Stimulated activated CD8-positive, alpha-beta memory T cell treated with anti-CD3 and anti-CD28 coated beads, Interleukin-15, amount 100 ng/mL, for 1 hour (primary cell): ENCODE data around the gene BMP7.

Source experiments
- DNase-seq: peaks from one replicate; pipeline ENCODE4 v3.0.0-alpha.2; 2020; ENCODE audit warnings: low read depth

BMP7 gene

DNA sequence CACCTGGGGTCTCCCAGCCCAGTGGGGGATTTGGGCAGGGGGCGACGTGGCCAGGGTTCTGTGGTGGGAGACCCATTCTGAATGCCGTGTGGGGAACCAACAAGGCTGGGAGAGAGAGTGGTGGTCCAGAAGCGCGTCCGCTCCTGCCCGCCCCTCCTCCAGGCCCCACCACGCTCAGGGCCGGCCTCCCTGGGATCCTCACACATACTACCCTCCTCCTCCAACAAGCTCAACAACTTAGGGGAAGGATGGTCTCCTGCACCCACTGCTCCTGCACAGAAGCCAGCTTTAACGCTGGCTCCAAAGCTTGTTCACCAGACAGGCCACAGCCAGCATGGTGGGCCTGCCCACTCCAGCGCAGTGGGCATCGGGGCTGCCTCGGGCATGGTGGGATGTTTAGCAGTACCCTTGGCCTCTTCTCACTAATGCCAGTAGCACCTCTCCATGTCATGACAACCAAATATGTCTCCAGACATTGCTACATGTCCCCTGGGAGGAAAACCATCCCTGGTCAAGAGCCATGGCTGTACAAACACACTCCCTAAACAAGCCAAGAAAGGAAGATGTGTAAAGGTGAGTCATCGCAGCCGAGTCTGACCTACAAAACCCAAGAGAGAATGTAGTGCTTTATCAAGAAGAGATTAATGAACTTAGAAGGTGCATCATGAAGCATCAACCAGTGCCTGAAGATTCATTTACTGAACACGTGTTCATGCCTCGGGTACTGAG, 75.7 kb downstream of the BMP7 start:
- DNase-seq = no peak

DNA sequence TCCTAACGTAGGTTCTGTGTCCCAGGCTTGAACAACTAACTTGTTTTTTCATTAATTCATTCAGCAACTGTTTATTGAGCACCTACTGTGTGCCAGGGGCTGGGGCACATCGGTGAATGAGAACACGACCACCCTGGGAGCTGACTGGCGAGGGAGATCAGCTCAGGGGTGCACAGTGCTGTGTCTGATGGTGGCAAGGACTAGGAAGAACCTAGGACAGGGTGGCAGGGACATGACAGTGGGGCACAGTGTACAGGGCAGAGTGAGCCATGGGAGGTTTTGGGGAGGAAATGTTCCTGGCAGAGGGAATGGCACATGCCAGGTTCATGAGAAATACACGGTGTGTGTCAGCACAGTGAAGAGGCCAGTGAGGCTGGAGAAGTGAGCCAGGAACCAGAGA, 76.7 kb downstream of the BMP7 start:
- DNase-seq = no peak

DNA sequence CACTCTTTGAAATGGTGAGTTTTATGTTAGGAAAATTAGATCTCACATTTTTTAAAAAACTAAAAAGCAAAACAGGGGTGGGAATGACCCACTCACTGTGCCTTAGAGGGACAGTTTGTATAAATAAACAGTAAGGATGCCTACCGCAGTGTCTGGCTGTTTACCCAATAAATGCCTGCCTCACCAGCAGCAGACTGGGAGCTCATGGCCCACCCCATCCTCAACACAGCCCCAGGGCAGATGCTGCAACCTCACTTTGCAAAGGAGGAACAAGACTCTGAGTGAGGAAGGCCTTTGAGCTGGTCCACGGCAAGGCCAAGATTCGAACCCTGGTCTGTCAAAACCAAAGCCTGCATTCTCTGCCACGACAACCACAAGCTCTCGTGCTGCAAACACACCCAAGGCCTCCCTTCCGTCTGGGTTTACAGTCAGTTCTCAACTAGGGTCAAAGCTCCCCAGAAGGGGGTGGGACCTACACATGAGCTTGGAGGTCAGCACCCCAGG, 77.8 kb downstream of the BMP7 start:
- DNase-seq = no peak

DNA sequence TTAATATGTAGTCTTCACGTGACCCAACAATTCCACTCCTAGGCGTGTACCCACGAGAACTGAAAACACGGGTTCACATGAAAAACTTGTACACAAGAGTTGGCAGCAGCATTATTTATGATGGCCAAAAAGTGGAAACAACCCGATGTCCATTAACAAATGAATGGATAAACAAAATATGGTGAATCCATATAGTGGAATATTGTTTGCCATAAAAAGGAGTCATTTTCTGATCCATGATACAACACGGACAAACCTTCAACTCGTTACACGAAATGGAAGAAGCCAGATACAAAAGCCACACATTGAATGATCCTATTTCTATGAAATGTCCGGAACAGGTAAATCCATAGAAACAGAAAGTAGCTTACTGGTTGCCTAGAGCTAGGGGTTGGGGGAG, 78.4 kb downstream of the BMP7 start:
- no peak for DNase-seq

DNA sequence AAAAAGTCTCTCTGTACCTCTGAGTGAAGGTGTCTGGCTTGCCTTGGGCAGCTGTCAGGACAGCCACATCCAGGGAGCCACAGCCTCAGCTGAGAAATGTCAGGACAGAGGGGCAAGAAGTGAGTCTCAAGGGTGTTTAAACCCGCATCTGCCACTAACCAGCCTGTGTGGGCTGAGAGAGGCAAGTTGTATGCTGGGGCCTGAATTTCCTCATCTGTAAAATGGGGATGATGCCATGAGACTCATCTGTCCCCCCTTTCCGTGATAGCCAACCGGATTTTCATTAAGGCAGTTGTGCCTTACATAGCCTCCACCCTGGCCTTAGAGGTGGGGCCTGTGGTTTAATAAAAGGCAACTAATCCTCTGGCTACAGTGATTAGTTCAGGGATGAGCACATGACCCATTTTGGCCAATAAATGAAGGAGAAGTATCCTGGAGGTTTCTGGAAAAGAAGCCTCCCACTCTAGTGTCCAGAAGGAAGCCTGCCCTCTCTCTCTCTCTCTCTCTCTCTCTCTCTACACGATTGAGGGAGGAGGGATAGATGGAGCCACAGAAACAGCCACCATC, 79.3 kb downstream of the BMP7 start:
- no peak for DNase-seq

DNA sequence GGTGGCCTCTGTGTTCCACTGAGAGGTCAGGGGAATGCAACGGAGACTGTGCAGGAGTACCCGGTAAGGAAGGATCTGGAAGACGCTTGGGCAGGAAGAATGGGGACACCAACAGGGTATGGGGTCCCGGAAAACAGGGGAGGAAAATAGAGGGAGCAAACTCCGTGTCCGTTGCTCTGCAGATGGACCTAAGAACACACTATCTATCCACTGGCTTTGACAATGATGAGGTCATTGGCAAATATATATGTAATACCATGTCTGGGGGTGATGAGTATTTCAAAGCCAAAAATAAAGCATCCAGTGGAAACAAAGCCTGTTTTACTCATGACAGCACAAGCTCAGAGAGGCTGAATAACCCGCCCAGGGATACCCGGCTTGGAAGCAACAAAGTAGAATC, 80.2 kb downstream of the BMP7 start:
- DNase-seq = no peak

DNA sequence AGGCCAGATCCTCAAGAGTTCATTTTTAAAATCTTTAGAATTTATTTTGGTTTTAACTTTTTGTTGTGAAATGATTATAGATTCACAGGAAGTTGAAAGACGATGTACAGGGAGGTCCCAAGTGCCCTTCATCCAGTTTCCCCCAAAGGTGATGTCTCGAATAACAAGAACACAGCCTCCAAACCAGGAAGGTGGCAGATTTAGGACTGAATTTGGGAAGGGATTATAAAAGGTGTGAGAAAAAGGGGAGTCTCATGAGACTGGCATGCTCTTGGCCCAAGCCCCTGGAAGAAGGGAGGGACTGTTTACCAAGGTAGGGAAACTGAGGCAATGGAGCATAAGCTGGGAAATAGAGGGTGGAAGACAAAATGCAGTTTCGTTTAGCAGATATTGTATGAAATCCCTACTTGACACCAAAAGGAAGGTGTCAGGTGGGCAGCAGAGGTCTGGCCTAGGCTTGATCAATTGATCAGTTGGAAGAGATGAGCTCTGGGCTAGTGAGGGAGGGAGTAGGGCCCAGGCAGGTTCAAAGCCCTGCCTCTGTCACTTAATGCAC, 81.2 kb downstream of the BMP7 start:
- DNase-seq = no peak

DNA sequence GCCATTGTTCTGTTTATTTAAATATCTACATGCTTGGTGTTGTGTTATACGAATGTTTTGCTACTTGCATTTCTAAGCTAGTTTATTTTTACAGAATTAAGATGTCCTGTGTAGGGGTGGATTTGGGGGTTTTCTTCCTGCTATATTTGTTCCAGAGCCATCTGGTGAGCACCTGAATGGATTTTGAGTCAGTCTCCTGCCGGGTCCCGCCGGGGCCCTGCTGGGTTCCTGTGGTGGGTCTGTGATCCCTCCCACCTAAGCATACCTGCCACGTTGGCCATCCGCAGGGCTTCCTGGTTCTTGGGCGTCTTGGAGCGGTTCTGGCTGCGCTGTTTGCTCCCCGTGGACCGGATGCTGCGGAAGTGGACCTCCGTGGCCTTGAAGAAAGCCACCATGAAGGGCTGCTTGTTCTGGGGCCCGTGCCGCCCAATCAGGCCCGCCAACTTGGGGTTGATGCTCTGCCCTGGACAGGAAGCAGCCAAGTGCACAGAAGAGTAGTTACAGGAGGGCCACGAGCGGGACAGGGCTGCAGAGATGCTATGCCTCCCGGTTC, 82.9 kb downstream of the BMP7 start:
- no peak for DNase-seq

DNA sequence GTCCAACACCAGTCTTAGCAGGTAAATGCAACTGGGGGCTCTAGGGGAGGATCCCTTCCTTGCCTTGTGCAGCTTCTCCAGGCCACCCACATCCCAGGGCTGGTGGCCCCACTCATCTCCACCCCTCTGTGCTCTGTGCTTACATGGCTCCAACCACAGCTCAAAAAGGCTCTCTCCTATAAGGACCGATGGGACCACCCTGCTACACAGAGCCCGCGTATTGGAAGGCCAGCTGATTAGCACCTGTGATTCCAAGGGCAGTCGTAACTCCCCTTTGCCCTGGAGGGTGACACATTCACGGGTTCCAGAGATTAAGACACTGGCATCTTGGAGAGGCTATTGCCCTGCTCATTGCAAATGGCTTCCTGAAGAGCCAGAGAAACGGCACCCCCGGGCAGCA, 84.8 kb downstream of the BMP7 start:
- no peak for DNase-seq

DNA sequence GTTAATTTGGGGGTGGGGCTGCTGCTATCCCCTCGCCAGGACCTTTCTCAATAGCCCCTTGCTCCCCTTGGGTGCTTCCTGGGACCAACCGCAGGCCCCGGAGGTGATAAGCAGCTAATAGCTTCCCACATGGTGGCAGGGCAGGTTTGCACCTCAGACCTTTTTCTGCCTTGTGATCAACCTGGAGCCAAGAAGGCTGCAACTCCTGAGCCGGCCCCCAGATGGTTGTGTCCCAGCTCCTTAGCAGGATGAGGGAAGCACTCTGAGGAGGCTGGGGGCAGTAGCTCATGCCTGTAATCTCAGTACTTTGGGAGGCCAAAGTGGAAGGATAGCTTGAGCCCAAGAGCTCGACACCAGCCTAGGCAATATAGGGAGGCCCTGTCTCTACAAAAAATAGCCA, 85.5 kb downstream of the BMP7 start:
- no peak for DNase-seq

DNA sequence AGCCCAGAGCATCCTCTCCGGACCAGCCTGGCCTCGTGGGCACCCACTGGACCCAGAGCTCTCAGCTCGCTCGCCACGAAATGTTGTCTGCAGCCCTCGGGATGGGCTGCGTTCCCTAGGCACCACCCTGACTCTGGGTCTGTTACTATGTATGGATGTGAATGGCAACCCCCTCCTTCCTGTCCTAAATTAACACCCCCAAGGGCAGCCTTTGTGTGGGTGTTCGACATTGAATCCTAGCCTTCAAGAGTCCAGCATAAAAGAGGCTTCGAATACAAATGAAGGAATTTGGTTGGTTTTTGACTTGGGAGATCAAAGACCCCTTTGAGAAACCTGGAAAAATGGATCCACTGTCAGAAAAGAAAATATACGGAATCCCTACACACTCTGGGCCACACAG, 86.1 kb downstream of the BMP7 start:
- no peak for DNase-seq

DNA sequence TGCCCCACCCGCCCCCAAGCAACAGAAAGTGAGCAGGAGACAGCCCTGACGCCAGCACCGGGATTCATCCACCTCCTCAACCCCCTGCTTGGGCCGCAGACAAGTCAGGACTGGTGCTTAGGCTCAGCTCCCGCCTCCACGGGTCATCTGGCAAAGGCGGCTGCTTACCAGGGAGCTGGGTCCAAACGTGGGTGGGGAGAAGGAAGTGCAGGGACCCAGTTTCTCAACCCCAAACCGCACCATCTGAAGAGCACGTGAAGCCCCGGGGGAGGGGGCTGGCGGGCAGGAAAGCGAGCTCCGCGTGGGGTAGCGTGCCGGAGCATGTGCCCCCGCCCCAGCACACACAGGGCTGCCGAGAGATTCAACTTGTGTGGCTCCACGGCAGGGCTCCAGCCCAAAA, 87.2 kb downstream of the BMP7 start:
- no peak for DNase-seq

DNA sequence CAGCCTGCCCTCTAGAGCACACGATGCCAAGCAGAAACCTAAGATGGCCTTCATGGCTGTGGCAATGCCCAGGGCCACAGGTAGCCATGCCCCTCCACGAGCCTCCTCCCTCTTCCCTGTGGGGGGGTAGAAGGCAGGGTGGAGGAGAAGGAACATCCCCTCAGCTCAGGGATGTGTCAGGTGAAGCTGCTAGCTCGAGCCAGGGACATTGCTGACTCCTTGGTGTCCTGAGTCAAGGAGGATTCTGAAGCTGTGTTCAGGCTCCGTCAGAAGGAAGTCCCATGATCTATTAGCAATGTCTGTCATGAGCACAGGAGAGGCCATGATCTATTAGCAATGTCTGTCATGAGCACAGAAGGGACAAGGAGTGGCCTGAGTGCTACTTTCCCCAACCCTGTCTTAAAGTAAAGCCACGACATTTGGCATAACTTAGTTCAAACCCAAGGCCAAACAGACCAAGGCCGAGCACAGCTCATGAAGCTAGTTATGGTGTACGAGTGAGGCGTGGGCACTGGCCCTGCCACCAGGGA, 87.8 kb downstream of the BMP7 start:
- no peak for DNase-seq

DNA sequence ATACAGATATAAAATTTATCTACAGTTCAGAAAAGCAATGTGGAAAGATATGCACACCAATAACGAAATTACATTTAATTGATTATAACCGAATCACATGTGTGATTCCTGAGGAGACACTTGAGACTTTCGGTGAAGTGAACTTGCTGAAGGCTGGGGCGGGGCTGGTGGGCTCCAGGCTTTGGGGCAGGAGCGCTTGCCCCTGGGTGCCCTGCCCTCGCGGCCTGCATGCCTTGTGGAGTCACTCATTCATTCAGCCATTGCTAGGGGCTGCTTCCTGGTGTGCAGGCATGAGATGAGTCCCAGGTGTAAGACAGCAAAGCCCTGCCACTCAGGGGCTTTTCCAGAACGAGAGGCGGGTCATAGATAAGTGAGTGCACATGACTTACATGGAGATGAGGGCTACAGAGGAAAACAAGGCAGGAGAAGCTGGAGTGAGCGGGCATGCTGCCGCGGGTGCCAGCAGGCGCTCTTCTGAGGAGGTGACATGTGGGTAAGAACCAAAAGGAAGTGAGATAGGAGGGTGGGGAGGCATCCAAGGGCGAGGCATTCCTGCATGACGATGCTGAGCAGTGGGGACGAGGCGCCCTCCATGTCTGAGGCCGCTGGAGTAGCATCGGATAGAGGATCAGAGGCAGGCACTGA, 88.7 kb downstream of the BMP7 start:
- no peak for DNase-seq

DNA sequence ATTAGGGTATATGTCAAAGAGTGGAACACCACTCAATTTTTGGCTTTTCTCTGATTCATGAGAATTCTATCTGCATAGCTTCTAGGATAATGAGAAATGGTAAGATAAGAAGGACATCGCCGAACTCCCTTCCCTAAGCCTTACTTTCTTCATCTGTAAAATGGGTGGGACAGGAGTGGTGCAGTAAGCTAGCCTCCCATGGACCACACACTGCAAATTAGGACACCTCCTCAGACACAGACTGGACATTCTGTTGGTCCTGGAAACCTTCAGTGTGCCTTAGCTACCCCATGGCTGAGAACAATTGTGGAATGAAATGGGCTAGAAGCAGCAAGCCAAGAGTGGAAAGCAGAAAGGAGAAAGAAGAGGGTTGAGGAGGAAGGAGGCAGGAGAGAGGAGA, 89.6 kb downstream of the BMP7 start:
- no peak for DNase-seq

DNA sequence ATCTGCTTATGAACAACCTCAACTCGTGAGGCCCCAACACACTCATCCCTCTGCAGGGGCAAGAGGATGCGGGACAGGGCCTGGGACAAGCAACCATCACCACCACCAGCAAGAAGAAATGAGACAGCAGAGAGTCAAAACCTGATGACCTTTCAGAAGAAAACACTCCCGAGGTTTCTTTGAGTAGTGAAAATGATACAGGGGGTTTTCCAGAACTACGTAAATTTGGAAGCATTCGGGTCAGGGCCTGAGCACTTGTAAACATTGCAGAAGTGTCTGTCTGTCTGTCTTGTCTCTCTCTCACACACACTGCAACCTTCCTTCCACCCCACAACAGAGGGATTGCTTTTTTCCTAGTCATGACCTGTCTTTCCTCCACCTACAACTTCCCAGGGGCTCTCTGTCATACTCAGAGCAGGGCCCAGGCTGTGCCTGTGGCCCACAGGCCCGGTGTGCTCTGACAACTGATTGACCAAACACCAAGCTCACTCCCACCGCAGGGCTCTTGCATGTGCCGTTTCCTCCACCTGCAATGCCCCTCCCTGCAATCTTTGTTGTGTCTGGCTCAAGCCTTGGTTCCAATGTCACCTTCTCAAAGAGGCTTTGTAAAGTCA, 90.9 kb downstream of the BMP7 start:
- no peak for DNase-seq

DNA sequence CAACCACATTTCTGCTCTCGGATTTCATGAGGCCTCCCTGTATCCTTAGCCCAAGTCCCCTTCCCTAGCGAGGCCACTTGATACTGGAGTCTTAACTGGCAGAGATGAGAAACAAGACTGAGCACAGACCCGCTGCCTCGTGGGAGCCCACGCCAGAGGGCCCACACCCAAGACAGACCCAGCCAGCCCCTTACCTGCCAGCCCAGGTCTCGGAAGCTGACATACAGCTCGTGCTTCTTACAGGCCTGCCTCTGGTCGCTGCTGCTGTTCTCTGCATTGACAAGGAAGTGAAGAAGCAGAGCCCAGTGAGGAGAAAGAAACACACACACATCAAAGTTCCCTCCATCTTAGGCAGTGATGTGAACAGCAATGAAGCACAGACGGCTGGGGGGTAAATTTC, 91.7 kb downstream of the BMP7 start:
- DNase-seq = no peak

DNA sequence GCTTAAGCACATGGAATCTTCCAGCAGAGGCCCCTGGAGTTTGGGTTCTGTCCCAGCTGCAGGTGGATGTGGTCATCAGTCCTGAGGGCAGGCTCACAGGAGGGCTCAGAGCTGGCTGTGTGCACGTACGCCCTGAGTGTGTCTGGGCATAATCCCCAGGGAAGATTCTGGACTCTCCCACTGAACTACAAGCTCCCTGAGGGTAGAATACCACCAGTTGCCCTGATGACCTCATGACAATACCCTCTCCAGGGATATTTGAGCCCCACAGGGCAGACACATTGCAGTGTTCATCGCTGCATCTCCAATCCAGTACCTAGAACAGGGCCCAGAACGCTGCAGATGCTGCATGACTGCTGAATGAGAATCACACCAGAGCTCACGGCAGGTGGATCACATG, 92.5 kb downstream of the BMP7 start:
- DNase-seq = no peak

DNA sequence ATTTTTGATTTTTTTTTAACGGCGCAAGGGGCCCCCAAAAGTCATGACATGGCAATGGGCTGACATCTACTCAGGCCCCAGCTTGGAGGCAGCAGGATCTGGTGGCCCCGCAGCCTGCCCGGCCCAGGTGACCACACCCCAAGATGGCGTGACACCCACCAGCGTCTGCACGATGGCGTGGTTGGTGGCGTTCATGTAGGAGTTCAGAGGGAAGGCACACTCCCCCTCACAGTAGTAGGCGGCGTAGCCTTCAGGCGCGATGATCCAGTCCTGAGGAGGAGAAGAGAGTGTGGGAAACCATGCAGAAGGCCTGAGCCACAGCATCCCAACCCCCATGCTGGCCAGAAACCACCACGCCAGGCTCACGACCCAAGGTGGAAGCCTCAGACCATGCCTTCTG, 93.4 kb downstream of the BMP7 start:
- DNase-seq = no peak

DNA sequence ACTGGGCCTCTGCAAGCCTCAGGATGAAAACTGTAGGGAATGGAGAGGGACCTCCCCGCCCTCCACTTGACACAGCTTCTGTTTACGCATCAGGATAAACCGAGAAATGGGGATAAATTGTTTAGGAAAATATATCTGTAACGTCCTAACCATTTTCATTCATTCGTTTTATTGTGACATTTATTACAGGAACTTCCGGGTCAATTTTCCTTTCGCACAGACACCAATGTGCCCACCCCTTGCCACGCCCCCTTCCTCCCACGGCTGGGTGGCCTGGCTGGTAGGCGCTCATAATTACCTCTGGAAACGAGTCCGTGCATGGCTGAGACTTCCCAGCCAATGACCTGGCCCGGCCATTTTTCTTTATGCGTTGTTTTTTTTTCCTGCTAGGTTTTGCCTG, 96.1 kb downstream of the BMP7 start:
- no peak for DNase-seq

DNA sequence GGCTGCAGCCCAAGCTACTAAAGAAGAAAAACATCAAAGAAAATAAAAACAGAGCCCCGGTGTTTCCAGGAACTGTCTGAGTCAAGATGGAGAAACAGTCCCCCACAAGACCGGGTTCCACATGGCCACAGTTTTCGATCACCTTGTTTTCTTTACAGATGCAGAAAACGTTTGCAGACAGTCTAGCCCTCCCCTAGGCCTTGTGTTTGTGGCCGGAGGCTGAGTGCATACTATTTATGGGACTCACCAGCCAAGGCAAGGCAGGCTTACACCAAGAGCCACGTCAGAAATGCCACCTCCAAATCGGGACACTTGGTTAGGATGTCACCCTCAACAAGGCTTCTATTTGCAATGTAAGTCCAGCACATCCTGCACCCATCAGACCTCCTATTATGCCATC, 97.3 kb downstream of the BMP7 start:
- no peak for DNase-seq

DNA sequence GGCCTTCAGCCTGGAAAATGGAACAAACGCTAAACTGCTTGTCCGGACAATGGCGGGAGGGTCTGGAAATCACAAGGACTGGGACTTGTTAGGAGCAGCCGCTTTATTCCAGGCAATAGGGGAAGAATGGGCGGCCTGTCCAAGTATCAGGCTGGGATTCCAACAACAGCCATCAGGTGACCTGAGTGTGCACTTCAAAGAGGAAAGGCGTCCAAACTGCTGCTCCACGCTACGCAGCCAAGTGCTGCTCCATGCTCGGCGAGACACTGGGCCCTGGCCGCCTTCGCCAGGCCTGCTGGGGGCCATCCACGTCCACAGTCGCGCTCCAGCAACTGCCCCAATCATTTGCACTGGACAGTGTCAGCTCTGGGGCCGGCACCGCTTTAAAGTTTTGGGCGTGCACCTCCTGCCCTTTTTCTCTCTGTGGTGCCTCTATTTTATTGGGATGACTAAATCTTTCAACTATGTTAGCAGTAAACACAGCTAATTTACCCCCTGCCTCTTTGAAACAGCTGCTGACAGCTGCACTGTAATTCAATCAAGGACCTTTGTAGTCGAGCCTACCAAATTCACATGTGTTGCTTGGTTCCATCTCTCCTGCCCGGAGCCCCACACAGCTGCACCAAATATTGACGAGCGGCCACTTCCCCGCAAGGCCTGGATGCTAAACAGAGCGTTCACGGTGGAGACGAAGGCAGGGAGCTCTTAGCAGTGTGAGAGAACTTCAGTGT, 98.3 kb downstream of the BMP7 start:
- no peak for DNase-seq
